ENCODE results near the gene CCNO.

Gene CCNO

DNA sequence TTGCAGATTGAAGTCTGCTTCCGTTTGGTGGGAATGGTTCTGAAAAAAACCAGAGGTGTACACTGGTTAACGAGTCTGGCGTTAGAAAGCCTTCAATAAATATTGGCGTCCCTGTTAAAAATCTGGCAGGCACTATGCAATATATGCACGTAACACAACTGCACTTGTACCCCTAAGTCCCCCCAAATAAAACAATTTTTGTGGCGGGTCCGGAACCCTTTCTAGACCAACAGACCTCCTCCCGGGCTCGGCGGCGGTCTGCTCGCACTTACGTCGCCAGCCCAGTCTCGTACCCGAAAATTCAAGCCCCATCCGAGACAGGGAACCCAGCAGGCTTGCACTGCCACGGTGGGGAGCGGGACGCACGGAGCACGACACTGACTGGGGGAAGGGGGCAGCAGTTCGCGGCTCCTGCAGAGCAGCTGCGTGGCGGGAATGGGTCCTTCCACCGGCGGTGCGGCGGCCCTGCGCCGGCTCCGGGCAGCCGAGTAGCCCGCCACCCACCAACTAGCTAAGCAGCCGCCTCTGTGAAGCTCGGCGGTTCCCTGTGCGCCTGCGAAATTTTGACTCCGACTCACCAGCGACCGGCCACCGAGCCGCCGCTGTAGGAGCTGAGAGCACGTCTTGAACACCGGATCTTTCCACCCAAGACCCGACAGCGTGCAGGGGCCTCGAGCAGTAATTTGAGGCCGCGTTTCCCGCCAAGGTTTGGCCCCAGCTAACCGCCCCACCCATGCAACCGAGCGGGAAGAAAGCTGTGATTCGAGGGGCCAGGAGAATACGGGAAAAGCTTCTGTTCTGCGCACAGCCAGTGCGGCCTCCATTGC, 10.2 kb downstream of the CCNO start:
- in situ Hi-C loops (cut with MboI; ENCODE audit: low sequenced_read_pairs) = no loop called here

DNA sequence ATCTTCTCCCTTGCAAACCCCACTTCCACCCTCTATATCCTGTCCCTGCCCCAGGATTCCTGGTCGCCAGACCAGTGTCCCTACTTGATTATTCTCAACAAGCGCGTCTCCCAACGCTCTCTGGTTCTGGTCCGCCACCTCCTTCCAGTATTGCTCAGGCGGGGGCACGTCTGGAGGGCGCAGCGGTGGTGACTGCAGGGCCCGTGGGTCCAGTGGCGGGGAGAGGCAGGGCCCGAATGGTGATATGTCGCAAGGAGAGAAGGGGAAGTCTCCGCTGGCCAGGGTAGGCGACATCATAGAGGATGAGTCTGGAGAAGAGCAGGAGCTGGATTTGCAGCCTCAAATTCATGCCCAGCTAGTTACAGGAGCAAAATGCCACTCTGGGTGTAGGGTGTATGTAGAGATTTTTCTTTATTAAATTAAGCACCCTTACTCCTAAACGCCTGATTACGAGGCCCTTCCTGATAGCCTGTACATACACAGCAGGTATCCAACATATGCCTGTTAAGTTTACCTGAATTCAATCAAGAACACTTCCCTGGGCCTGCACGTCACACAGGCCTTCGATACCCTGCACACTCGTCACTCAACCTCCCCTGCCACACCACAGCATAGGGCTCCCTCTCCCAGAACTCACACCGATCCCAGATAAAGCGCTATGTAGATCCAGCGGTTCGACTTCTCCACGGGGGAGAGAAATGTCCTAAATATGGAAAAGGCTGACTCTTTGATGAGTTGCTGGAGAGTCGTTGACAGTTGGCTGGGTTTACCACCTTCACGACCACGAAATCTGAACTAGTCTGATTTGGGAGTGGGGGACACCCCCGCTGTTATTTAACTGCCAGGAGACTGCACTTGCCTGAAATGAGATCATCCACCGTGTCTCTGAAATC, 11.1 kb downstream of the CCNO start:
- in situ Hi-C loops (cut with MboI; ENCODE audit: low sequenced_read_pairs) = no loop called here

DNA sequence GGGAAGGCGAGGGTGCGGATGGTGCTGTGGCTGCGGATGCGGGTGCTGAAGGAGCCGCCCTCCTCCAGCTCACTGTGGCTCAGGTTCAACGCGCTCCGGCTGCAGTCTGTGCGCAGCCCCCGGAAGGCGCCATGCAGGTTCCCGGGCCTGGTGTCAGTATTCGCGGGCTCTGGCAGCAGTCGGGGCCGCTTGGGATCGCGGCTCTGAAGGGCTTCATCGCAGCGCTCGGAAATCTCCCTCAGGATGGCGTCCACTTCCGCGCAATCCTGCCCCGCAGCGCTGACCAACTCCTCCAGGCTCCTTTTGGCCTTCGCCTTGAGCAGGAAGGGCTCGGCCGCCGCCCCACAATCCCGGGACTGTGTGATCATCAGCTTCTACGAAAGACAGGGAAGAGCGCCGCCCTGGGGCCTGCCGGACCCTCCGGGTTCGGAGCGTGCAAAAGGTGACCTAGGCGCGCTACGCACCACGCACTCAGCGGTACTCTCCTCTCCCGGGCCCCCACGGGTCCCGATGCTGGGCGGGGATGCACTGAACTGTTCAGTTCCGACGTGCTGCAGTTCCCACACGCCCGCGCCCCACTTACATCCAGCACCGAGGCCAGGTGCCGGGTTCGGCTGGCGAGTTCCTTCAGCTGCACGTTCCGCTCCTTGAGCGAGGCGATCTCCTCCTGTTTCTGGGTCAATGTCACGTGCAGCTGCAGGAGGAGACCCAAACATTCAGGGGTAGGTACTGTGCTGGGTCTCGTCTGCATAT, 12.8 kb downstream of the CCNO start:
- in situ Hi-C loops (cut with MboI; ENCODE audit: low sequenced_read_pairs) = no loop called here

DNA sequence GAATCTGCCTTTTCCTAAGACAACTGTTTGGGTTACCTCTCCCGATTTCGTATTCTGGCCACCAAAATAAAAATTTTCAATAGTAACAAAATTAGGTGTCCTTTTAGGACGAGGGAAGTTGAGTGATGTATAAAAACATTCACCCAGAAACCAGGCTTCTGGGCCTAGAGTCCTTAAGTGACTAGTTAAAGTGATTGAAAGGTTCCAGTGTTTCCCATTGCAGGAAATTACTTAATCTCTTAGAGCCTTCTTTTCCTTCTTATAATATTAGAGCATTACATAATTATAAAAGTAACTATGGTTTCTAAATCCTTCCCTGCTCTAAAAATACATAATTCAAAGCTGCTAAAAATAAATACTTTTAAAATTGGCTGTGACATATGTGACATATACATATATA, 13.6 kb downstream of the CCNO start:
- in situ Hi-C loops (cut with MboI; ENCODE audit: low sequenced_read_pairs) = no loop called here

DNA sequence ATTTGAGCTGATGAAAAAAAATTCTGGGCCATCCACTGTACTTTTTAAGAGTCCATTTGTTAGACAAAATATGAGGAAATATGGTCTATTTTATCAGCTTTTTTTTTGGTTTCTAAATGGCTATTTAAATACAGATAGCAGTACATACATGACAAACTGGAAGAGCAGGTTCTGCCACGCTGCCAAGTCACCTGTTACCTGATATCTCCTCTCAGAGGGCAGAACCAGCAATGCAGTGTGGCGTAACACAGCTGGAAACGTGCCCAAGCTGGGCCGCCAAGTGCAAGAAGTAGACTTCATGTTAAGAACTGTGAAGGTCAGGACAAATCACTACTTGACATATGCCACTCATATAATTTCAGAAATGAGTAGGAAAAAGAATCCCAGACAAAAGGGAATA, 14.4 kb downstream of the CCNO start:
- in situ Hi-C loops (cut with MboI; ENCODE audit: low sequenced_read_pairs) = no loop called here

DNA sequence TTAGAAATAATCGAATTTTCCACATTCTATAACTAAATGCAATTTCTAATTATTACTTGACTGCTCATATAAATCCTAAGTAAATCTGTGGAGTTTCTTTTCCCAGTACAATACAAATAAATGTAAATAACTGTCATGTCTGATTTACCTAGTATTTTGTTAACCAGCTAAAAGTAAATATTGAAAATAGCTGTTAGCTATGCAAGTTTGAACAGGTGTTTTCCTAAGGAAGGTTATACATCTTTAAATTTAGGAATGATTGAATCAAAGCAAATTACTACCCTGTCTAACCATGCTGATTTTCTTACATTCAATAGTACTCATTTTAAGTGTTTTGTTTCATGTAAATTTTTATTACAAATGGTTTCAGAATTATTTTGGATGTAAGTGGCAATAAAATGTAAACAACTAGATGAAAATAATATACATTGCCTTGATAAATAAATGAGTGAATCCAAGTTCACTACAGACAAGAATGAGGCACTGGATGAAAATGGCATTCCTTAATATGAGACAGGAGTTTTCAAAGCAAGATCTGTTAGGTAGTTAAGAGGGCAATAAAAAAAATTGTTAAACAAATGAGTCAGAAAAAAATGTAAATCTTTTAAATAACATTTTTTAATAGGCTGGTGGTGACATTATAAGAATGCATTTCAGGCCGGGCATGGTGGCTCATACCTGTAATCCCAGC, 22.1 kb downstream of the CCNO start:
- in situ Hi-C loops (cut with MboI; ENCODE audit: low sequenced_read_pairs) = no loop called here

DNA sequence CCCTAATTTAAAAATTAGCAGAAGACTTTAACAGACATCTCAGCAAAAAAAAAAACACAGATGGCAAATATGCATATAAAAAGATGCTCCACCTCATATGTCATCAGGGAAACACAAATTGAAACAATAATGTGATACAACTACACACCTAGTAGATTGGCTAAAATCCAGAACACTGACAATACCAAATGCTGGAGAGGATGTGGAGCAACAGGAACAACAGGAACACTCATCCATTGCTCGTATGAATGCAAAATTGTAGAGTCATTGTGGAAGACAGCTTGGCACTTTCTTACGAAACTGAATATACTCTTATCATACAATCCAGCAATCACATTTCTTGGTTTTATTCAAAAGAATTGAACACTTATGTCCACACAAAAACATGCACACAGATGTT, 28.4 kb downstream of the CCNO start:
- in situ Hi-C loops (cut with MboI; ENCODE audit: low sequenced_read_pairs) = no loop called here

DNA sequence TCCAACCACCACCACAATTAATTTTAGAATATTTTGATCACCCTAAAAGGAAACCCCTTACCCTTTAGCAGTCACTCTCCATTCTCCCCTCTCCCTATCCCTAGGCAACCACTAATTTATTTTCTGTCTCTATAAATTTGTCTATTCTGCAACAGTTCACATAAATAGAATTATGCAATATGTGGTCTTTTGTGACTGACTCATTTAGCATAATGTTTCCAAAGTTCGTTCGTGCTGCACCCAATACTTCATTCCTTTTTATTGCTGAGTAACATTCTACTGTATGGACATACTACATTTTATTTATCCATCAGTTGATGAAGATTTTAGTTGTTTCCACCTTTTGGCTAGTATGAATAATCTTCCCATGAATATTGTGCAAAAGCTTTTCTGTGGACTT, 42.2 kb downstream of the CCNO start:
- in situ Hi-C loops (cut with MboI; ENCODE audit: low sequenced_read_pairs) = no loop called here

DNA sequence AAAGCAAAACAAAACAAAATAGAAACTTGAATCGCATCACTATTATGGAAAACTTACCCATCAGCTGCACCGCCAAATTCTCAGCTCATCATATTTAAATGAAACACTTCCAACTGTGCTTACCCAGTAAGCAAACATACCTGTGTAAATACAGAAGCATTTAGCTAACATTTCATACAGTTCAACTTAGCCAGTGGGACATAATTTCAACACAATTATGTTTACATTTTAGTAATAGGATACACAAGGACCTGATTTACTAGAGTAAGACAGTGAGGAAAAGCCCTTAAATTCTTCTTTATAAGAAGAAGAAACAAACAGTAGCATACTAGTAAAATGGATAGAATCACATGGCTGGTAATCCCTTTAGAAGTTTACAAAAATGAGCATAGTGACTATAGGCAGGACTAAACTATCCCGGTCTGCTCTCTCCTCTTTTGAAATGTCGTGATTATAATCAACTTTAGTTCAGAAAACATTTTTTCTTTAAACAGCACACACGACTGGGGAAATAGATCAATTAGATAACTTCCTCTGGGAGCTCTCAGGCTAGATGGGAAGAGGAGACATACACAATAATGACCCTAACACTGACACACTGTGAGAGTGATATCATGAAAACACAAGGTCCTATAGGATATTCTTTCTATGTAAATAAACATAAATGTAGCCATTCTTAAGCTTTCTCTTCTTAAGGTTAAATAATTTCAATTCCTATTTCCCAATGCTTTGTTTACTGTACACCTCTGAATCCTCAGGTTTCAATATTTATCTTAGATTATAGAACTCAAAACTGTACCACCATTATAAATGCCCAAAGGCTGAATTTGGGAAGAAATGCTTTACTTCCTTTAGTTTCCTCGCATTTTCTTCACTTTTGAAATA, 44.5 kb downstream of the CCNO start:
- in situ Hi-C loops (cut with MboI; ENCODE audit: low sequenced_read_pairs) = no loop called here

DNA sequence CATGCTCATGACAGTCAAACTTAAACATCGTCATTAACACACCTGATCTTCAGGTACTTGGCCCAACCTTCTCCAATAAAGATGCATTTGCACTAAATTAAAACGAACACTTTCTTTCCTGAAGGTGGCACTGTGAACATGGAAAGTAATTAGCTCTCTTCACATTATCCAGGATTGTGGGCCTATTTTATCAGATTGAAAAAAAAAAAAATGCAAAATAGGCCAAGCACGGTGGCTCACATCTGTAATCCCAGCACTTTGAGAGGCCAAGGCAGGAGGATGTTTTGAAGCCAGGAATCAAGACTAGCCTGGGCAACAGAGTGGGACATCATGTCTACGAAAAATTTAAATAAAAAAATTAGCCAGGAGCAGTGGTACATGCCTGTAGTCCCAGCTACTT, 46.0 kb downstream of the CCNO start:
- in situ Hi-C loops (cut with MboI; ENCODE audit: low sequenced_read_pairs) = no loop called here

Data from hTERT RPE-1 (cell line).